Ovary (tissue), 9 donors: ENCODE measurements around the gene RGS6. TPM values are rescaled to one million over a fixed set of nuclear protein-coding genes. Genes with fewer than 3 reads are reported as not detected.

ENCODE experiments used
- DNase-seq, 5 donors: peaks; one replicate each; pipeline ENCODE4 v3.0.0-alpha.2; 2019 to 2020
- H3K27ac ChIP-seq, 2 donors: fragments of 200-600 bp; one replicate each; pipeline versions ENCODE4 v1.5.1 to v1.8.0; 2019 to 2022
- H3K27me3 ChIP-seq: fragments of 200-600 bp; one replicate; pipeline ENCODE4 v1.8.0; 2022
- H3K36me3 ChIP-seq: fragments of 200-600 bp; sonication (generic); one replicate; pipeline ENCODE4 v1.5.1; 2019
- H3K4me1 ChIP-seq: one replicate; pipeline ENCODE4 v1.8.1; 2013; ENCODE audit warnings: mild to moderate bottlenecking, moderate library complexity; ENCODE audit not compliant: insufficient read depth
- H3K4me3 ChIP-seq: fragments of 200-600 bp; sonication (generic); one replicate; pipeline ENCODE4 v1.5.1; 2017
- H3K9me3 ChIP-seq, 2 donors: fragments of 200-600 bp in 1 of 2; sonication (generic) in 1 of 2; one replicate each; pipeline versions ENCODE4 v1.5.1 to v1.8.1; 2013 to 2019; ENCODE audit warnings: mild to moderate bottlenecking in 1 of 2, moderate library complexity in 1 of 2
- CTCF ChIP-seq, 3 donors: fragments of 450-650 bp in 2 of 3; fragments of 200-600 bp in 1 of 3; IDR thresholded peaks; one replicate each; pipeline versions ENCODE4 v1.5.1 to v1.8.0; 2016 to 2022; ENCODE audit warnings: antibody characterized with exemption in 3 of 3, mild to moderate bottlenecking in 1 of 3
- EP300 ChIP-seq: sonication (generic); formaldehyde crosslinking; IDR thresholded peaks from one replicate; pipeline ENCODE4 v1.6.1; 2017; ENCODE audit warnings: antibody characterized with exemption
- POLR2A ChIP-seq: fragments of 450-650 bp; IDR thresholded peaks from one replicate; pipeline ENCODE4 v1.6.1; 2017; ENCODE audit warnings: antibody characterized with exemption, mild to moderate bottlenecking, moderate library complexity
- WGBS, 3 donors: extraction: QIAGEN DNeasy Blood & Tissue Kit in 1 of 3; methylation state at CpG; one replicate each; pipeline versions ENCODE4 v1.1.5 to v1.1.7; 2013 to 2017; 5-methylcytosine and 5-hydroxymethylcytosine counted together
- intact Hi-C, 4 donors: fragments of 100-400 bp; cut with DNase I; formaldehyde crosslinking; loops; one replicate each; pipeline versions ENCODE4 v1.11.0 to v1.15.1; 2022 to 2023
- polyA plus RNA-seq, 2 donors: library from polyadenylated mRNA; stranded (reverse); fragments of 200-250 nt in 1 of 2; fragments of 350-450 nt in 1 of 2; fragmentation: Illumina TruSeq in 1 of 2; extraction: RNeasy Lipid Tissue Mini Kit (QIAGEN cat#74804) in 1 of 2; gene quantifications; one replicate each; pipeline ENCODE4 v1.2.3, GENCODE V29; 2013 to 2014
- total RNA-seq, 7 donors: library from RNA; depleted of rRNA in 2 of 7; stranded (reverse); fragments of >200 nt in 2 of 7; fragmentation: NEBNext Ultra II Directional in 3 of 7; extraction: Animal tissue kit (Norgen Biotek cat#: 25700) in 3 of 7; gene quantifications; one replicate each; pipeline versions ENCODE4 v1.1.0 to v1.2.4, GENCODE V29; 2016 to 2023
- donor health status: DM: no; HTN: no; CAD: no; lungs with moderate emphysema.
- donor health status: DM: no; HTN: no; CAD: no.
- donor health status: Bipolar disorder and iron deficiency.
- donor health status: DM: yes; HTN: yes; CAD: no.
- donor health status: DM: no; HTN: no; CAD: no.
- donor health status: DM: yes; HTN: yes; CAD: no.

Gene RGS6
- total and polyA plus RNA-seq, 9 donors = 0.53 to 6.9 (median 1.1) TPM

- Histone ChIP-seq H3K9me3 (no peaks in the 10 kb centered on the region), H3K27me3 (no peaks in the 10 kb centered on the region), H3K36me3 (no peaks in the 10 kb centered on the region), H3K4me3 (no peak overlapping the region), H3K27ac (no peak overlapping the region), H3K4me1 (no peaks in the 10 kb centered on the region)
- intact Hi-C loops = no loop called here
- TF ChIP-seq EP300 = no peak
- TF ChIP-seq POLR2A = no peak
- no peak for TF ChIP-seq CTCF (IDR thresholded peaks at IDR 0.05)
- no peak for DNase-seq
- 94 to 96% (median 94%) methylated on average over 2 of the region's 2 CpGs for WGBS, 3 donors
These were observed 330.5 kb downstream of the RGS6 start for GRCh38 chr14:72262771-72263170.

GRCh38 chr14:72264716-72265115, 332.5 kb downstream of the RGS6 start:
- WGBS, 3 donors = 58 to 68% (median 59%) methylated on average over 5 of the region's 5 CpGs
- Histone ChIP-seq H3K9me3 (no peaks in the 10 kb centered on the region), H3K4me3 (no peak overlapping the region), H3K27ac (no peak overlapping the region), H3K27me3 (no peaks in the 10 kb centered on the region), H3K36me3 (no peaks in the 10 kb centered on the region), H3K4me1 (no peaks in the 10 kb centered on the region)
- intact Hi-C loops = no loop called here
- TF ChIP-seq CTCF (IDR thresholded peaks at IDR 0.05) = no peak
- TF ChIP-seq EP300 = no peak
- TF ChIP-seq POLR2A = no peak
- no peak for DNase-seq

- H3K36me3 ChIP-seq = no peaks in the 10 kb centered on the region
- no peak overlapping the region for H3K27ac ChIP-seq
- H3K9me3 ChIP-seq = no peaks in the 10 kb centered on the region
- H3K27me3 ChIP-seq = no peaks in the 10 kb centered on the region
- H3K4me3 ChIP-seq = no peak overlapping the region
- no peaks in the 10 kb centered on the region for H3K4me1 ChIP-seq
- DNase-seq = no peak
- intact Hi-C loops = no loop called here
- TF ChIP-seq CTCF (IDR thresholded peaks at IDR 0.05) (no peak), EP300 (no peak), POLR2A (no peak)
- WGBS, 3 donors = 45 to 69% (median 52%) methylated on average over 5 of the region's 5 CpGs
These were observed 338.0 kb downstream of the RGS6 start for GRCh38 chr14:72270147-72270727.

- intact Hi-C loops = no loop called here
- Histone ChIP-seq H3K4me3 (no peak overlapping the region), H3K27ac (no peak overlapping the region), H3K4me1 (no peaks in the 10 kb centered on the region), H3K36me3 (no peaks in the 10 kb centered on the region), H3K27me3 (no peaks in the 10 kb centered on the region), H3K9me3 (no peaks in the 10 kb centered on the region)
- WGBS, 3 donors = 88 to 90% (median 88%) methylated on average over 3 of the region's 3 CpGs
- no peak for TF ChIP-seq POLR2A
- no peak for TF ChIP-seq EP300
- TF ChIP-seq CTCF (IDR thresholded peaks at IDR 0.05) = no peak
- no peak for DNase-seq
These were observed 338.5 kb downstream of the RGS6 start for GRCh38 chr14:72270749-72271148.
